Astrocyte (in vitro differentiated cells and primary cell): Measurements from ENCODE around the gene TUBA8.

Experiments
- CTCF ChIP-seq: IDR thresholded peaks from 2 replicates; pipeline ENCODE4 v1.5.1; 2011; ENCODE audit warnings: low read depth, mild to moderate bottlenecking, inconsistent platforms, low read length, moderate library complexity; ENCODE audit not compliant: insufficient read depth
- EZH2 ChIP-seq: IDR thresholded peaks from 2 replicates; pipeline ENCODE4 v1.6.1; 2012; ENCODE audit warnings: mild to moderate bottlenecking, low read length, inconsistent platforms; ENCODE audit not compliant: insufficient read depth

GRCh38 chr22:18101536-18101935 lies 9.1 kb upstream of the TUBA8 start:
- no peak for TF ChIP-seq CTCF
- no peak for TF ChIP-seq EZH2
